Muscle layer of colon (tissue), 2 donors: ENCODE data around the gene PTPRJ.

ENCODE experiments used
- H3K27ac ChIP-seq: one replicate; pipeline ENCODE4 v1.7.0; 2013; ENCODE audit warnings: low read depth, mild to moderate bottlenecking, low read length, moderate library complexity
- H3K27me3 ChIP-seq, 2 donors: one replicate each; pipeline ENCODE4 v1.7.0; 2013; ENCODE audit warnings: low read length in 2 of 2, mild to moderate bottlenecking in 2 of 2; ENCODE audit not compliant: insufficient read depth in 2 of 2, control insufficient read depth in 1 of 2
- H3K36me3 ChIP-seq: one replicate; pipeline ENCODE4 v1.7.0; 2013; ENCODE audit warnings: mild to moderate bottlenecking, low read length; ENCODE audit not compliant: insufficient read depth
- H3K4me1 ChIP-seq: one replicate; pipeline ENCODE4 v1.7.0; 2013; ENCODE audit warnings: mild to moderate bottlenecking, low read length; ENCODE audit not compliant: insufficient read depth
- H3K4me3 ChIP-seq, 2 donors: one replicate each; pipeline ENCODE4 v1.7.0; 2013; ENCODE audit warnings: low read length in 2 of 2, low read depth in 1 of 2, mild to moderate bottlenecking in 1 of 2, moderate library complexity in 1 of 2
- H3K9ac ChIP-seq: one replicate; pipeline ENCODE4 v1.7.0; 2013; ENCODE audit warnings: low read length
- H3K9me3 ChIP-seq: one replicate; pipeline ENCODE4 v1.7.0; 2013; ENCODE audit warnings: mild to moderate bottlenecking, low read length
- donor health status: abdominal sarcoma.
- donor health status: Adenocarcinoma of cecum.

Gene PTPRJ

DNA sequence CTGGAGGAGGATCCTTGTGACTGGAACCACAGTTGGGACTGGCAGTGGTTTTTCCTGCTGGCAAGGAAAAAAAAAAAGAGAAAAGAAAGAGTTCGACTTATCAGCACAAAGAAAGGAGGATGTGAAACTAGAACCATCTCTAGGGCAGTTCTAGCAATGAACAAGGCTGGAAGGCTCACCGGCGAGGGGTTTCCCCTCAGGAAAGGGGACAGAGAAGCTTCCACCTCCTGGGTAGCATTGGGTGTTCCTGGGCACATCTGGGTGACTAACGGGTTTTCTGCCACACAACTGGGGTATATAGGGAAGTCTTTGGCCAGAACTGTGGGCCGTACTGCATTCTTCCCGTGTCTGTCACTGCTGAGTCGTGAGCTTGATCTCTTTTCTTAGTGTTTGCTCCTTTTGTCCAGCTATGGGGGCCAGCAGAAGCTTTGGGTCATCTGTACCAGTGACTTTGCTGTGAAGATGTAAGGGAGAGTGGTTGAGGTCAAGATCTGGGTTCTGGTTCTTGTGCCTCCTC is 126.9 kb downstream of the PTPRJ start:
- Histone ChIP-seq H3K4me1 (peaks cover 20% of the 10 kb centered on the region), H3K27me3 (no peaks in the 10 kb centered on the region), H3K9ac (no peak overlapping the region), H3K9me3 (no peaks in the 10 kb centered on the region), H3K4me3 (no peak overlapping the region), H3K36me3 (no peaks in the 10 kb centered on the region), H3K27ac (no peak overlapping the region)

DNA sequence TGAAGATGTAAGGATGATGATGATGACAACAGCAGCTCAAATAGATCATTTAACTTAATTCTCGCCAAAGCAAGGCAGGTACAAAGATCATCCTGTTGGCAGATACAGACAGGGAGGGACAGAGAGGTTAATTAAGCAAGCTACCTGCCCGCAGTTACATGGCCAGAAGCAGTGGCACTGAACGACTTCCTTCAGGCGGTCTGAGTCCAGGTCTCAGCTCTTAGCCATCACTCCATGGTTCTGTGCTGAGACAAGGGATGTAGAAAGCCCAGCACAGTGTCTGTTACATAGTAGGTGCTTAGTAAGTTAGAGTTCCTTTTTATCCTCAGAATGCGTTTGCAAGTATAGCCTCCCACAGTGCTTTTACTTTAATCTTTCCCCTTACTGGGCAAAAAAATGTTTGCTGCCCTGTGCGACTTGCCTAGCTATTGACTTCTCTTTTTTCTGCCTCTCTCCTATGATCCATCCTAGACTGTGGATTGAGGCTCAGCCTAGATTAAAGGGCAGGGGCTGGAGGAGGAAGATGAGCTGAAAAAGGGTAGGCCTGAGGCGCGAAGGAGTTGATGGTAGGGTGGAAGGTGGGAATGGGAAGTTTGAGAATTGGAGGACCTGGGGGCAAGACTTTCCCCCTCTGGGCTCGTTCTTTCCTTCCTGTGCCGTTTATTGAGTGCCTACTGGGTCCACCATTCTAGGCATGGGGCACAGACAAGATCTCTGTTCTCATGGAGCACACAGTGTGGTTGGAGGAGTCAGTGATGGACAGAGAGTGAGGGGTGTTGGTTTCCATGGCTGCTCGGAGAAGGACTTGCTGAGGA is 128.1 kb downstream of the PTPRJ start:
- H3K27me3 ChIP-seq, result no peaks in the 10 kb centered on the region
- peaks cover 20% of the 10 kb centered on the region for H3K4me1 ChIP-seq
- H3K9me3 ChIP-seq, result no peaks in the 10 kb centered on the region
- H3K27ac ChIP-seq, result no peak overlapping the region
- H3K36me3 ChIP-seq, result no peaks in the 10 kb centered on the region
- no peak overlapping the region for H3K9ac ChIP-seq
- H3K4me3 ChIP-seq, result no peak overlapping the region

DNA sequence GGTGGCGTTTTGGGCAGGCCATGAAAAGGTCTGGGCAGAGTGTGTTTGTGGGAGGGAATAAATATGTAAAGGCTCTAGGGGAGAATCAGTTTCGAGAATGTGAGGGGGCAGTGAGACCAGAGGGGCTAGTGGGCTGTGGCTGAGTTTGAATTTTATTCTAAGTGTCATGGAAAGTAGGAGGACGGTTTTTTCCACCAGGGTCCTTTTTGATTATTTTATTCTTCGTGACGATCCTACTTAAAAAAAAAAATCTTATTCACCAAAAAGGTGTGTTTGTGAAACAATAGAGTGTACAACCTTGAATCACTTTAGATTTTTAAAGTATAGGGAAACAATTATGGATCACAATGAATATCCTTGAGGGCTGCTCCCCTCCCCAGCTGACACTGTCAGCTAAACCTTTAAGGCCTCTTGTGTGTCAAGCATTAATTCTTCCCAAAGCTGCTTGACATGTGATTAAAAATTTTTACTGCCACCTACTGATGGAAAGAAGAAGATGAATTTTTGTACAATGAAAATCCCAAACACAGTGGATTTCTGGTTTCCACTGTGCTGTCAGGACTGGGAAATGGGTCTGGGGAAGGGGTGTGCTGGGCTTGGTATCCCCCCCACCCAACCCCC is 128.8 kb downstream of the PTPRJ start:
- no peaks in the 10 kb centered on the region for H3K27me3 ChIP-seq
- peaks cover 13% of the 10 kb centered on the region for H3K4me1 ChIP-seq
- no peak overlapping the region for H3K27ac ChIP-seq
- no peak overlapping the region for H3K9ac ChIP-seq
- H3K4me3 ChIP-seq, result peak overlapping the region in 1 of 2 donors; percentile 63
- no peaks in the 10 kb centered on the region for H3K9me3 ChIP-seq
- no peaks in the 10 kb centered on the region for H3K36me3 ChIP-seq

DNA sequence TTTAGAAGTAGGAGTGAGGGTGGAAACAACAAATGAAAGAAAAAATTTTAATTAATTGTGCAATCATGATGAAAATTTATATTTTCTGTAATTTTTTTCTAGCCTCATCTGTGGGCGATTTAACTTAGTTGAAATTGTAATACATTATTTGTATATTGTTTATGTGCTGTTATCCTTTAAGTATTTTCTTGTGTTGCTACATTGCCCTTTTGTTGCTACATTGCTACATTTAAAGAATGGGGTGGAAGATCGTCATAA is 130.1 kb downstream of the PTPRJ start:
- Histone ChIP-seq H3K4me3 (no peak overlapping the region), H3K9me3 (peaks cover 6% of the 10 kb centered on the region), H3K27me3 (no peaks in the 10 kb centered on the region), H3K27ac (no peak overlapping the region), H3K36me3 (no peaks in the 10 kb centered on the region), H3K4me1 (peaks cover 7% of the 10 kb centered on the region), H3K9ac (no peak overlapping the region)

DNA sequence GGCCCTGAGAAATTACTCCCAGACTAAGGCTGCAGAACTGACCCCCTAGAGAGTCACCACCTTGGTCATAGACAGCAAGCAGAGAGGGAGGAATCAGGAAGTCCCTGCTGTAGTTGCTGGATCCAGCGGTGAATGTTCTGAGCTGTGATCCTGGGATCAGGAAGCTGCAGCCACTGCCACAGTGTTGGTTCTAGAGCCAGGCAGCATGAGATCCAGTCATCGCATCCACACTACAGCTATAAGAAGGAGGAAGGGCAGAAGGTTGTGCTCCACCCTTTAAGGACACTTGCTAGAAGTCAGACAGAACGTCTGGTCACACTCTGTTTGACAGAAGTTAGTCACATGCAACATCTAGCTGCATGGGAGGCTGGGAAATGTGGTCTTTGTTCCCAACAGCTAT is 131.5 kb downstream of the PTPRJ start:
- no peaks in the 10 kb centered on the region for H3K36me3 ChIP-seq
- peaks cover 7% of the 10 kb centered on the region for H3K4me1 ChIP-seq
- H3K27me3 ChIP-seq, result no peaks in the 10 kb centered on the region
- no peak overlapping the region for H3K27ac ChIP-seq
- no peak overlapping the region for H3K9ac ChIP-seq
- H3K9me3 ChIP-seq, result peaks cover 6% of the 10 kb centered on the region
- H3K4me3 ChIP-seq, result no peak overlapping the region

DNA sequence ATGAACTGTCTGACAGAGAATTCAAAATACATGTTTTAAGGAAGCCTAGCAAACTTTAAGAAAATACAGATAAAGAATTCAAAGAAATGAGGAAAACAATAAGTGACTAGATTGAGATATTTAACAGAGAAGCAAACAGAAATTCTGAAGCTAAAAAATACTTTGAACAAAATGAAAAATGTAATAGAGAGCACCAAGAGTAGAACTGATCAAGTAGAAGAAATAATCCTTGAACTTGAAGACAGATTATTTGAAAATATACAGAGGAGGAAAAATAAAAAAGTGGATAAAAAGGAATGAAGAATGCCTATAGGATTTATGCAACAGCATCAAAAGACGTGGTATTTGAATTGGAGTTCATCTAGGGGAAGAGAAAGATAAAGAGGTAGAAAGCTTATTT is 134.4 kb downstream of the PTPRJ start:
- Histone ChIP-seq H3K9ac (no peak overlapping the region), H3K27ac (no peak overlapping the region), H3K4me3 (no peak overlapping the region), H3K36me3 (no peaks in the 10 kb centered on the region), H3K27me3 (no peaks in the 10 kb centered on the region), H3K4me1 (peaks cover 4% of the 10 kb centered on the region), H3K9me3 (peaks cover 6% of the 10 kb centered on the region)

DNA sequence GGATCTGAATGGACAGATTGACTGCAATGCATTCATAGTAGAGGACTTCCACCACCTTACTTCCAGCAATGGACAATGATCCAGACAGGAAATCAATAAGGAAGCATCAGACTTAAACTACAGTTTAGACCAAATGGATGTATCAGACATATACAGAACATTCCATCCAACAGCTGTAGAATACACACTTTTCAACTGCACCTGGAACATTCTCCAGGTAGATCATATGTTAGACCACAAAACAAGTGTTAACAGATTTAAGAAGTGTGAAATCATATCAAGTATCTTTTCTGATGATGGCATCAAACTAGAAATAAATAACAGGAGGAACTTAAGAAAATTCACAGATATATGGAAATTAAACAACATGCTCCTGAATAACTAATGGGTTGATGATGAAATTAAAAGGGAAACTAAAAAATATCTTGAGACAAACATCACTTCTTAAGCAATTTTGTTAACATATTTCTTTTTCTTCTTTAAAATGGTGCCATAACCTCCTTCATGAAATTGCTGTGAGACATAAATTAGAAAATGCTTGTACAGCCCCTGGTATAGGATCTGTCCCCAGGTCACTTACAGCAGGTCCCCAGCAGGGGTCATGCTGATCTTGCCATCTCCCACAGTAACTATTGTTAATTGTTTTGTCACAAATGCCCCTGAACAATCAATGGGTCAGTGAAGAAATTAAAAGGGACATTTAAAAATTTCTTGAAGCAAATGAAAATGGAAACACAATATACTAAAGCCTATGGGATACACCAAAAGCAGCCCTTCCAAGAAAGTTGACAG is 136.3 kb downstream of the PTPRJ start:
- Histone ChIP-seq H3K27ac (no peak overlapping the region), H3K27me3 (no peaks in the 10 kb centered on the region), H3K4me1 (no peaks in the 10 kb centered on the region), H3K4me3 (no peak overlapping the region), H3K9me3 (peaks cover 6% of the 10 kb centered on the region), H3K36me3 (no peaks in the 10 kb centered on the region), H3K9ac (no peak overlapping the region)

DNA sequence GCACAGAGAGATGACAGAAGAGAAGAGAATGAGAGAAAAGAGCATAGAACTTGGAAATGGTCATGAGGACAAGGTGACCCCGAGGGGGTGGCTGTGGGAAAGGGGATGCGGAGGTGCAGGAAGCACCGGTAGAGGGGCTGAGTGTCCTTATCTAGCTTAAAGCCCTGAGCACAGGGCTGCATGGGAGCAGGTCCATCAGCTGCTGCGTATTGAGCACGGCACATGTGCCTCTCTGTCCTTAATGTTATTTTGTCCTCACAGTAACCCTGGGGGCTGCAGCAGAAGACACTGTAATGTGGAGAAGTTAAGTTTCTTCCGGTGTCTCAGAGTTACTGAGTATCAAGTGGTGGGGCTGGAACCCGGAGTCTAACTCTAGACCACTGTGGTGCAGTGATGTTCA is 141.9 kb downstream of the PTPRJ start:
- no peak overlapping the region for H3K27ac ChIP-seq
- no peaks in the 10 kb centered on the region for H3K9me3 ChIP-seq
- H3K4me1 ChIP-seq, result no peaks in the 10 kb centered on the region
- H3K27me3 ChIP-seq, result no peaks in the 10 kb centered on the region
- H3K9ac ChIP-seq, result no peak overlapping the region
- H3K4me3 ChIP-seq, result no peak overlapping the region
- no peaks in the 10 kb centered on the region for H3K36me3 ChIP-seq

DNA sequence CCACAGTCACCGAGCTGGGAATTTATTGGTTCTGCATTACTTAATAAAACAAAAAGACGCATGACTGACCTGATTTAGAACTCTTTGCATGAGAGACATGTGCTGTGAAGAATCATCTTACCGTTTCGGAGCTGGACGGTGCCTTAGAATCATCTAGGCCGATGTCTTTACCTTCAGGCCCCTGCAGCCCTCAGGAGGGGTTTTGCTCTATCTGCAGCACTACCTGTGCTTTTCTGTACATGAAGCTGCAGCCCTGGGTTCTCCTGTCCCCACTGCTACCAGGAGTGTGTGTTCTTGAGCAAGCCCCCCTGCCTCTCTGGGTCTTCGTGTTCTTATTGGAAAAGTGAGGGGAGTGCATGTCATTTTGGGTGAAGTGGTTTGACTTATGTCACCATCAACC is 142.3 kb downstream of the PTPRJ start:
- Histone ChIP-seq H3K36me3 (peaks cover 4% of the 10 kb centered on the region), H3K27me3 (no peaks in the 10 kb centered on the region), H3K9me3 (no peaks in the 10 kb centered on the region), H3K9ac (no peak overlapping the region), H3K27ac (no peak overlapping the region), H3K4me1 (no peaks in the 10 kb centered on the region), H3K4me3 (no peak overlapping the region)

DNA sequence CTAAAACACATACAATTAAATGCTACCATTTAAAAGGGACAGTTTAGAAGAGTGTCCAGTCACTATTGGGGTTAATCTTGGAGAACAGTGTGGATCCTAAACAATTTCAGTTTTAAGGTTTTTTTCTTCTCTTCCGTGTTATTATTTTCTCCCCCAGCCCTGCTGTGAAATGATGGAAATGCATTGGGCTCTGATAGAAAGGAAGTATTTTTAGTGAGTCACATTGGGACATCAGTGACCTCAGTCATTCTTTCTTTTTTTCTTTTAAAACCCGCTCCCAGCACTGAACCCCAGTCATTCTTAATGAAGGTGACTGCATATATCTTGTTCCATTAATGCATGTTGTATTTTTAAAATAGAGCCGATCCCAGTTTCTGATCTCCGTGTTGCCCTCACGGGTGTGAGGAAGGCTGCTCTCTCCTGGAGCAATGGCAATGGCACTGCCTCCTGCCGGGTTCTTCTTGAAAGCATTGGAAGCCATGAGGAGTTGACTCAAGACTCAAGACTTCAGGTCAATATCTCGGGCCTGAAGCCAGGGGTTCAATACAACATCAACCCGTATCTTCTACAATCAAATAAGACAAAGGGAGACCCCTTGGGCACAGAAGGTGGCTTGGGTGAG is 143.0 kb downstream of the PTPRJ start:
- H3K27me3 ChIP-seq, result no peaks in the 10 kb centered on the region
- no peak overlapping the region for H3K9ac ChIP-seq
- no peaks in the 10 kb centered on the region for H3K9me3 ChIP-seq
- H3K27ac ChIP-seq, result no peak overlapping the region
- no peak overlapping the region for H3K4me3 ChIP-seq
- no peaks in the 10 kb centered on the region for H3K4me1 ChIP-seq
- H3K36me3 ChIP-seq, result peaks cover 10% of the 10 kb centered on the region
